GM18505 (cell line): ENCODE results near the gene ILDR2.

Experiments used
- ATAC-seq: cut with Tn5 transposase; IDR thresholded peaks from one replicate; pipeline ENCODE4 v1.9.1; 2021; ENCODE audit not compliant: unreplicated experiment
- POLR2A ChIP-seq: IDR thresholded peaks from 4 replicates; pipeline ENCODE4 v1.6.1; 2011; ENCODE audit warnings: borderline replicate concordance; ENCODE audit not compliant: insufficient read depth, insufficient read length; ENCODE audit errors: extremely low read depth

Gene ILDR2, protein sequence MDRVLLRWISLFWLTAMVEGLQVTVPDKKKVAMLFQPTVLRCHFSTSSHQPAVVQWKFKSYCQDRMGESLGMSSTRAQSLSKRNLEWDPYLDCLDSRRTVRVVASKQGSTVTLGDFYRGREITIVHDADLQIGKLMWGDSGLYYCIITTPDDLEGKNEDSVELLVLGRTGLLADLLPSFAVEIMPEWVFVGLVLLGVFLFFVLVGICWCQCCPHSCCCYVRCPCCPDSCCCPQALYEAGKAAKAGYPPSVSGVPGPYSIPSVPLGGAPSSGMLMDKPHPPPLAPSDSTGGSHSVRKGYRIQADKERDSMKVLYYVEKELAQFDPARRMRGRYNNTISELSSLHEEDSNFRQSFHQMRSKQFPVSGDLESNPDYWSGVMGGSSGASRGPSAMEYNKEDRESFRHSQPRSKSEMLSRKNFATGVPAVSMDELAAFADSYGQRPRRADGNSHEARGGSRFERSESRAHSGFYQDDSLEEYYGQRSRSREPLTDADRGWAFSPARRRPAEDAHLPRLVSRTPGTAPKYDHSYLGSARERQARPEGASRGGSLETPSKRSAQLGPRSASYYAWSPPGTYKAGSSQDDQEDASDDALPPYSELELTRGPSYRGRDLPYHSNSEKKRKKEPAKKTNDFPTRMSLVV

DNA sequence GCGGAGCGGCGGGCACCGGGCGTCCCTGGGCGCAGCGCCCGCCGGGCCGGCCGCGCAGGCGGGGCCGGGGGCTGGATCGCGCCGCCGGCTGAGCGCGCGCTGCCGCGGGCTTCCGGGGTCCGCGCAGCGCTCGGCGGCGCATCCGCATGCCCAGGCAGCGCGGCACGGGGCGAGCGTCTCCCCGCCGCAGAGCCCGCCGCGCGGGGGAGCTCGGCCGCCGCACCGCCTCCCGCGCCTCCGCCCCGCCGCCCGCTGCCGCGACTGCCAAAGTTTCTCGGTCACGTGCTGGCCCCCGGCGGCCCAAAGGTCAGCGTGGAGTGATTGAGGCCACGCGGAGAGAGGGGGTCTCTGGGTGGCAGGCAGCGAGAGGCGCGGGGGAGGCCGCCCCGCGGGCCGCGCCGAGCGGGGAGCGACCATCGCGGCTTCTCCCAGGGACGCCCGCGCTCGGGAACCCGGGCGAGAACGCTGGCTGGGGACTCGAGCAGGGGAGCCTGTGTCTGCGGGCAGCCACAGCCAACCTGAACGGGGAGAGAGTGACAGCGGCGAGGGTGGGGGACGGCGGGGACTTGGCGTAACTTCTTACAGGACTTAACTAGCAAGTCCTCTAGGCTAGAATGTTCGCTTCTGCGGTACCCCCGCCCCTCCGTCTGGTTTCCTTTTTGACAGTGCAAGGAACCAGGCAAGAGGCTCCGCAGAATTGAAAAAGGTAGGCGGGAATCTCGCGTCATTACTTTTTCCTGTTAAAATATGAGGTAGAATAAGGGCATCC lies at the start of gene ILDR2:
Gene ILDR2, minus strand, starts transcription at position 180 of the 769 bp plus-strand sequence. CDS start 272 bp downstream, outside the sequence.
- peak; percentile 68 for ATAC-seq
- peak; percentile 49 for TF ChIP-seq POLR2A

DNA sequence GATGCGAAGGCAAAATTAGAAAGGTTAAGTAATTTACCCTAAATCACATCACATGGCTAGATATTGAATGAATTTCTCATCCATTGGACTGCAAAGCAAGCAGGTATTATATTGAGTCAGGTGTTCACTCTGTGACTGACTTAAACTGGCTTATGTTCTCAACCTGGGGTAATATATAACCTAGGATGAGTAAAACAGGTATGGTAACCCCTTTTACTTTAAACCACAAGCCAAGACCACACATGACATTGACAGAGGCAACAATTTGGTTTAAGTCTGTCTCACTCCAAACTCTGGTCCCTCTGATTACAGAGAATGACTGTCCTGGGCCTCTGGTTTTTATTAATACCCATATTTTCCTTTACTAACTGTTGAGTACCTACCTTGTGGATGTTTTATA lies 47.0 kb upstream of the ILDR2 start:
- no peak for TF ChIP-seq POLR2A
- no peak for ATAC-seq

DNA sequence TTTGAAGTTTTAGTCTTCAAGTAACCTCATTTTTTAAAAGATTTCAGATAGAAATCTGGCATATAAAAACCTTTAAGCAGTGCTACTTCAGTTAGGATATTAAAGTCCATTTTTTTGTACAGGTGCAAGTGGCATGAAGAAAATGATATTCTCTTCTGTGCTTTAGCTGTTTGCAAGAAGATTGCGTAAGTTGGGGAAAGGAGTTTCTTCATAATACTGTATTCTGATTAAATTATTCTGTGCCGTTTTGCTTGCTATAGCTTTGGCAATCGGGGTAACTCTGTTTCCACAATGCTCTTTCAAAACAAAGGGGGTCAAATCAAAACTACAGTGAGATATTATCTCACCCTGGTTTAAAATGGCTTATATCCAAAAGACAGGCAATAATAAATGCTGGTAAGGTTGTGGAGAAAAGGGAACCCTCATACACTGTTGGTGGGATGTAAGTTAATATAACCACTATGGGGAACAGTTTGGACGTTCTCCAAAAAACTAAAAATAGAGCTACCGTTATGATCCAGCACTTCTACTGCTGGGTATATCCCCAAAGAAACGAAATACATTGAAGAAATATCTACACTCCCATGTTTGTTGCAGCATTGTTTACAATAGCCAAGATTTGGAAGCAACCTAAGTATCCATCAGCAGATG lies 40.9 kb upstream of the ILDR2 start:
- no peak for TF ChIP-seq POLR2A
- ATAC-seq: no peak

DNA sequence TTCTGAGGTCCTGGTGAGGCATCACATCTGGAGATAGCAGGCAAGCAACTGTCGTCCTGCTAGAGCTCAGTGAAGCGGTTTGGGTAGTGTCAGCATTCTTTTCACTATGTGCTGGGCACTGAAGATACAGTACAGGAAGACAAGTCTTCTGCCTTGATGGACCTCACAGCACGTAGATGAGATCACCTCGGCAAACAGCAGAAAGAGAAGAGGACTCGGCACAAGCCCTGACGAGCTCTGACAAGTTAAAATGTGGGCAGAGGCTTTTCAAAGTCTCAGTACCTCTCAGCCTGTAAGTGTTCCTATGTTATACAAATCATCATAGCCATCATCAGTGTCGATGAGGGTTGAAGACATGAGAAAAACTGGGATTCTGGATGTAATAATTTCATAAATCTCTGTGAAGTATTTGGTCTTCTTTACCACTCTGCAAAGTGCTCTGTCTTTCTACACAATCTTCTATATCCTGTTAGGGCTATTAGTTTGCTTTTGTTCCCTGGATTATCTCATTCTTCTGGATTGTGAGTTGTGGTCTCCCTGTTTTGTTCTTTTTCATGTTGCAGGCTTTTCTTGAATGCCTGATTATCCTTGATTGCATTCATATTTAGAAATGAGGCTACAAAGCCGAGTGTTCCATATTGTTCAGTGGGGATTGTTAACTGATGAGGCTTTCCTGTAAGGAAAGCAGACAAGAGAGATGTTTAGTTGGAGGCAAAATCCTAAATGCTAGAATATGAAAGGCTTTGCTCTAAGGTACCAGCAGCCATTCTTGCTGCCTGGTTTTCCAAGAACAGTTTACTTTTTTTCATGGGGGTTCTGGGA lies 38.0 kb upstream of the ILDR2 start:
- no peak for TF ChIP-seq POLR2A
- no peak for ATAC-seq

DNA sequence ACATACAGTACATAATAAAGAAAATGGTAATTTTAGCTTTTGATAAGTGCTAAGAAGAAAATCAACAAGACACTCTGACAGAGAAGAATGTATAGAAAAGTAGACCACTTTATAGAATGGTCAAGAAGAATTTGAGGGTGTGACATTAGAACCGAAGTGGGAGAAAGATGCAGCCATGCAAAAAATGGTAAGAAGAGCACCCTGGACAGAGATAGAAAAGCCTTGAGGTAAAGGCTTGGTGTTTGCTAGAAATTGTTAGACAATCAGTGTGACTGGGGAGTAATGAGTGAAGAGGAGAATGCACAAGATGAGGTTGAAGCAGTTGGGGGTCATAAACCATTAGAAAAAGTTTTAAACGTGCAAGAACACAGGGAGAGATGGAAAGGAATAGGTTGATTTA lies 37.2 kb upstream of the ILDR2 start:
- ATAC-seq: no peak
- no peak for TF ChIP-seq POLR2A

DNA sequence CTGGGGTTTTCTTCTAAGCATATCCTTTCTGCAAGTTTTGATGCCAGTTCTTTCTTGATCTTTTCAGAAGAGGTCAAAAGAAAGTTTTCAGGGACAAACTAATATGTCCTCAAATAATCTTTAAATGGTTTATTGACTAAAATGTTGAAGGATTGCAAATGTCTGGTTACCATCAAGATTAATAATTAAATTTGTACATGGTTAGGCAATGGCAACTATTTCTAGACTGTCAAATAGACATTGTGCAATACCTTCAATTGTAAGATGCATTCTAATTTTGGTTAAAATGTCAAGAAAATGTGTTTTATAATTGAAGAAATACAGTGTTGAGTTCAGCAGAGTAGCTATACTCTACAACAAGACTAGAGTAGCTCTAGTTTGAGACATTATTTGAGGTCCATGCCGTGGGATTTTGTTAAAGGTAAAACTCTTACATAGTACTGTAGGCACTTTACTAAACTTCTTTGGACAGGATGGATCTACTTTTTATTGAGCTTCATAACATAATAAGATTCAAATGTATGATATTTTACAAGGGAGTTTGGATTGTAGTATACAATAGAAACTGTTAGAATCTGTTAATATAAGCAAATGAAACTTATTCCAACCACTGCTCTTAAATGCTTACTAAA lies 36.3 kb upstream of the ILDR2 start:
- no peak for ATAC-seq

DNA sequence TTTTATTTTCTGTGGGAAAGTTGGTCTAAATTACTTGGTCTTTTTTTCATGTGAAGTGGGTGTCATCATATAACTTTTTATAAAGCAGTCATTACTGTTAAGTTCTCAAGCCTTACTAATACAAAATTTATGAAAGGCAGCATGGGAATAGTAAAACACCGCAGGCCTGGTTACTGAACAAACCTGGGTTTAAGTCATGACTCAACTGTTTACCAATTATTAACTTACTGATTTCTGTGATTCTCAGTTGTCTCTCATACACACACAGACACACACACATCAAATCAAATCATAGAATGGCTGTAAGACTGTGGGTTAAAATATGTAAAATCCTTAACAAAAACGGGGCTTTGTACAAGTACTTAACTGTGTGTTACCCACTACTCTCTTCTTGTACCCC lies 28.4 kb upstream of the ILDR2 start:
- no peak for ATAC-seq
- TF ChIP-seq POLR2A: no peak

More for the DNA sequence above, 36.3 kb upstream of the ILDR2 start:
- no peak for TF ChIP-seq POLR2A

DNA sequence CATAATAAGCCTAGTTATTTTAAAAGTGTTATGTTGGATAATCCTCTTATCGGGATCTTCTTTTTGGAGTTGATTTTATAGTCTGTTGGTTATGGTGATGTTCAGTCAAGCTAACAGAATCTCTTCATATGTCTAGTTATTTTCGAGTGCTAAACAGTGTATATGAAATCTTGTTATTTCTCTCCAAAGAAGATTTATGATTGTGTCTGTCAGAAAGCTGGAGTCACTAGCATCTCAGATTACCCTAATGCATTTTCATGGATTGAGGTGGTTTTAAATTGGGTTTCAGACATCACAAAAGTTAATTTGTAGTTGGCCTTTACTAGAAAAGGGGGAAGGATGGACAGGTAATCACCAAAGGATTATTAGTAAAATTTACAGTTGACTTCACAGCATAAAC lies 27.0 kb upstream of the ILDR2 start:
- TF ChIP-seq POLR2A: no peak
- no peak for ATAC-seq

DNA sequence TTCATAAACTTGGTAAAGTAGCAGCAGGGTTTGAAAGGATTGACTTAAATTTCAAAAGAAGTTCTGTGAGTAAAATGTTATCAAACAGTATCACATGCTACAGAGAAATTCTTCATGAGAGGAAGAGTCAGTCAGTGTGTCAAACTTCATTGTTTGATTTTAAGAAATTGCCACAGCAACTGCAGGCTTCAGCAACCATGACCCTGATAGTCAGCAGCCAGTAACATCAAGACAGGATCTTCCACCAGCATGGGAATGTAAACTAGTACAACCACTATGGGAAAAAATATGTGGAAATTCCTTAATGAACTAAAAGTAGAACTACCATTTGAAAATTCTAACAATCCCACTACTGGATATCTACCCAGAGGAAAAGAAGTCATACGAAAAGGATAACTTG lies 25.2 kb upstream of the ILDR2 start:
- ATAC-seq: no peak
- TF ChIP-seq POLR2A: no peak

DNA sequence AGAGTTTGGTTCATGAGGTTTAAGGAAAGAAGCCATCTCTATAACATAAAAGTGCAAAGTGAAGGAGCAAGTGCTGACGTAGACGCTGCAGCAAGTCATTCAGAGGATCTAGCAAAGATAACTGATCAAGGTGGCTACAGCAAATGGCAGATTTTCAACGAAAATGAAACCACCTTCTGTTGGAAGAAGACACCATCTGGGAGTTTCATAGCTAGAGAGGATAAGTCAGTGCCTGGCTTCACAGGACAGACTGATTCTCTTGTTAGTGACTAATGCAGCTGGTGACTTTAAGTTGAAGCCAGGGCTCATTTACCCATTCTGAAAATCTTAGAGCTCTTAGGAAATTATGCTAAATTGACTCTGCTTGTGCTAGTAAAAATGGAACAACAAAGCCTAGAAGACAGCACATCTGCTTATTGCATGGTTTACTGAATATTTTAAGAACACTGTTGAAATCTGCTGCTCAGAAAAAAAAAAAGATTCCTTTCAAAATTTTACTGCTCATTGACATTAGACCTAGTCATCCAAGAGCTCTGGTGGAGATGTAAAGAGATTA lies 24.2 kb upstream of the ILDR2 start:
- ATAC-seq: no peak

DNA sequence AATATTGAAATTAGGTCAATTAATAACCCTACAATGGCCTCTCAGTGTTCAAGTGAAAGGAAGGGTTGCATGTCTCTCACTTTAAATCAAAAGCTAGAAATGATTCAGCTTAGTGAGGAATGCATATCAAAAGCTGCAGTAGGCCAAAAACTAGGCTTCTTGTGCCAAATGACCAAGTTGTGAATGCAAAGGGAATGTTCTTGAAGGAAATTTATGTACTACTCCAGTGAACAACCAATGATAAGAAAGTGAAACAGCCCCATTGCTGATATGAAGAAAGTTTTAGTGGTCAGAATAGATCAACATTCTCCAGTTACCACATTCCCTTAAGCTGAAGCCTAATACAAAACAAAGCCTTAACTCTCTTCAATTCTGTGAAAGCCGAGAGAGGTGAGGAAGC lies 23.7 kb upstream of the ILDR2 start:
- TF ChIP-seq POLR2A: no peak
- ATAC-seq: no peak

More for the DNA sequence above, 24.2 kb upstream of the ILDR2 start:
- TF ChIP-seq POLR2A: no peak
